H1 (cell line): Measurements from ENCODE around the gene MAP7. TPM values are rescaled to one million over a fixed set of nuclear protein-coding genes. Genes with fewer than 3 reads are reported as not detected.
A peak's percentile ranks its signal among the peaks of the same experiment; 100 is the strongest.

Experiments used
- CTCF ChIA-PET: fragments of 300-600 bp; sonication (Branson Sonifier 250); formaldehyde crosslinking; loops from one replicate; lab custom pipeline; 2021; ENCODE audit not compliant: partially characterized antibody; lab: Charles Lee
- POLR2A ChIA-PET: fragments of 300-600 bp; sonication (Branson Sonifier 250); formaldehyde crosslinking; loops from one replicate; lab custom pipeline; 2021; ENCODE audit warnings: inconsistent platforms; ENCODE audit not compliant: partially characterized antibody; lab: Charles Lee
- DNase-seq, 2 experiments: peaks; one replicate each; pipeline versions ENCODE4 v3.0.0 to v3.0.0-alpha.2; 2010 to 2022; ENCODE audit warnings: low spot score in 2 of 2, low read depth in 1 of 2, mixed read lengths in 1 of 2
- FAIRE-seq: peaks from 2 replicates; lab custom pipeline; 2011; peaks lifted over from hg19 to GRCh38; lab: Jason Lieb, UNC
- H2AFZ ChIP-seq: 2 replicates; pipeline ENCODE4 v1.8.1; 2012; ENCODE audit warnings: low read length, inconsistent platforms
- H2AK5ac ChIP-seq: 2 replicates; pipeline ENCODE4 v1.6.1; 2013; ENCODE audit warnings: low read depth, low read length
- H2BK120ac ChIP-seq: replicated peaks from 2 replicates; pipeline ENCODE3; 2013; ENCODE audit warnings: low read depth, low read length, inconsistent platforms
- H2BK12ac ChIP-seq: 2 replicates; pipeline ENCODE4 v1.6.1; 2013; ENCODE audit warnings: low read depth, low read length
- H2BK15ac ChIP-seq: 2 replicates; pipeline ENCODE4 v1.6.1; 2013; ENCODE audit warnings: low read length
- H2BK20ac ChIP-seq: 2 replicates; pipeline ENCODE4 v1.6.1; 2013; ENCODE audit warnings: low read length
- H2BK5ac ChIP-seq: 2 replicates; pipeline ENCODE4 v1.6.1; 2013; ENCODE audit warnings: low read depth, low read length
- H3K14ac ChIP-seq: 2 replicates; pipeline ENCODE4 v1.6.1; 2013; ENCODE audit warnings: inconsistent platforms; ENCODE audit not compliant: insufficient read length
- H3K18ac ChIP-seq: 2 replicates; pipeline ENCODE4 v1.6.1; 2013; ENCODE audit warnings: low read length; ENCODE audit errors: extremely low read depth
- H3K23ac ChIP-seq: 2 replicates; pipeline ENCODE4 v1.6.1; 2013; ENCODE audit warnings: inconsistent platforms; ENCODE audit not compliant: insufficient read length
- H3K23me2 ChIP-seq: 2 replicates; pipeline ENCODE4 v1.6.1; 2013; ENCODE audit warnings: low read depth, low read length
- H3K27ac ChIP-seq: 2 replicates; pipeline ENCODE4 v1.6.1; 2011; ENCODE audit warnings: low read depth, low read length, inconsistent platforms
- H3K27me3 ChIP-seq, 4 experiments: replicated peaks in 1 of 4; 1 replicate in 1 of 4; 2 replicates in 3 of 4; pipeline versions ENCODE4 v1.6.1 to v1.8.1; 2011 to 2013; ENCODE audit warnings: low read length in 3 of 4, mild to moderate bottlenecking in 3 of 4, inconsistent platforms in 2 of 4, mixed read lengths in 2 of 4, moderate library complexity in 1 of 4; ENCODE audit not compliant: control insufficient read depth in 3 of 4, insufficient read depth in 3 of 4; ENCODE audit errors: extremely low read depth in 1 of 4
- H3K36me3 ChIP-seq, 4 experiments: 2 replicates each; pipeline versions ENCODE4 v1.6.1 to v1.8.1; 2011 to 2013; ENCODE audit warnings: mild to moderate bottlenecking in 4 of 4, low read length in 3 of 4, moderate library complexity in 2 of 4, control low read depth in 1 of 4, inconsistent platforms in 1 of 4; ENCODE audit not compliant: insufficient read depth in 4 of 4, control insufficient read depth in 2 of 4
- H3K4ac ChIP-seq: replicated peaks from 2 replicates; pipeline ENCODE3; 2013; ENCODE audit warnings: low read length, low read depth, mixed read lengths, inconsistent platforms; ENCODE audit not compliant: insufficient read length
- H3K4me1 ChIP-seq, 4 experiments: replicated peaks in 1 of 4; 1 replicate in 1 of 4; 2 replicates in 3 of 4; pipeline versions ENCODE4 v1.6.1 to v1.8.1; 2011 to 2013; ENCODE audit warnings: low read length in 3 of 4, inconsistent platforms in 2 of 4, mixed read lengths in 1 of 4; ENCODE audit not compliant: insufficient read depth in 4 of 4, control insufficient read depth in 3 of 4
- H3K4me2 ChIP-seq, 2 experiments: 2 replicates each; pipeline versions ENCODE4 v1.6.1 to v1.8.1; 2011 to 2013; ENCODE audit warnings: low read depth in 2 of 2, low read length in 2 of 2, control low read depth in 1 of 2, inconsistent platforms in 1 of 2, mild to moderate bottlenecking in 1 of 2; ENCODE audit not compliant: insufficient read depth in 1 of 2
- H3K4me3 ChIP-seq, 4 experiments: fragments of 200-600, 300-600 bp in 1 of 4; sonication (generic), shearing (Covaris generic), sonication (Bioruptor Twin) in 1 of 4; 2 replicates each; pipeline versions ENCODE4 v1.5.1 to v1.8.1; 2011 to 2016; ENCODE audit warnings: low read length in 4 of 4, low read depth in 3 of 4, control low read depth in 2 of 4, inconsistent platforms in 2 of 4, mild to moderate bottlenecking in 2 of 4, mixed read lengths in 1 of 4, moderate library complexity in 1 of 4; ENCODE audit not compliant: insufficient read depth in 2 of 4; ENCODE audit errors: extremely low read depth in 1 of 4
- H3K56ac ChIP-seq: replicated peaks from 2 replicates; pipeline ENCODE3; 2013; ENCODE audit warnings: low read depth, mild to moderate bottlenecking, mixed read lengths, low read length, inconsistent platforms; ENCODE audit not compliant: insufficient read length
- H3K79me1 ChIP-seq: 2 replicates; pipeline ENCODE4 v1.6.1; 2013; ENCODE audit warnings: low read depth, low read length, control low read depth
- H3K79me2 ChIP-seq, 2 experiments: 2 replicates each; pipeline versions ENCODE4 v1.6.1 to v1.8.1; 2012 to 2013; ENCODE audit warnings: low read length in 2 of 2, mild to moderate bottlenecking in 2 of 2, inconsistent platforms in 1 of 2; ENCODE audit not compliant: insufficient read depth in 2 of 2, control insufficient read depth in 1 of 2
- H3K9ac ChIP-seq, 4 experiments: replicated peaks in 1 of 4; 1 replicate in 1 of 4; 2 replicates in 3 of 4; pipeline versions ENCODE4 v1.6.1 to v1.8.1; 2011 to 2013; ENCODE audit warnings: low read depth in 3 of 4, low read length in 3 of 4, control low read depth in 2 of 4, mild to moderate bottlenecking in 2 of 4, moderate library complexity in 2 of 4, inconsistent platforms in 1 of 4; ENCODE audit errors: extremely low read depth in 1 of 4
- H3K9me3 ChIP-seq, 2 experiments: 2 replicates each; pipeline versions ENCODE4 v1.6.1 to v1.8.1; 2012 to 2013; ENCODE audit warnings: mild to moderate bottlenecking in 2 of 2, moderate library complexity in 2 of 2, control low read depth in 1 of 2, inconsistent platforms in 1 of 2, low read depth in 1 of 2, low read length in 1 of 2, mixed read lengths in 1 of 2; ENCODE audit not compliant: insufficient read depth in 2 of 2
- H4K20me1 ChIP-seq, 2 experiments: replicated peaks in 1 of 2; 2 replicates each; pipeline versions ENCODE3 to v1.8.1; 2011 to 2013; ENCODE audit warnings: inconsistent platforms in 2 of 2, low read length in 2 of 2, mild to moderate bottlenecking in 1 of 2; ENCODE audit not compliant: insufficient read depth in 2 of 2, control insufficient read depth in 1 of 2
- H4K5ac ChIP-seq: 2 replicates; pipeline ENCODE4 v1.6.1; 2013; ENCODE audit warnings: low read length, low read depth, mixed read lengths, inconsistent platforms; ENCODE audit not compliant: insufficient read length
- H4K8ac ChIP-seq: 2 replicates; pipeline ENCODE4 v1.8.0; 2013; ENCODE audit warnings: mild to moderate bottlenecking, moderate library complexity, low read length, inconsistent platforms; ENCODE audit not compliant: insufficient read depth; ENCODE audit errors: extremely low read depth
- H4K91ac ChIP-seq: replicated peaks from 2 replicates; pipeline ENCODE3; 2013; ENCODE audit warnings: low read length, mixed read lengths, inconsistent platforms; ENCODE audit not compliant: insufficient read length
- RAD21 ChIP-seq, 2 experiments: IDR thresholded peaks in 1 of 2; conservative IDR thresholded peaks in 1 of 2; 2 replicates each; pipeline ENCODE4 v1.6.1; 2011; ENCODE audit warnings: low read depth in 2 of 2, low read length in 2 of 2, improper control_type of control experiment in 1 of 2, inconsistent platforms in 1 of 2, mild to moderate bottlenecking in 1 of 2, moderate library complexity in 1 of 2
- SIX5 ChIP-seq: IDR thresholded peaks from 2 replicates; pipeline ENCODE4 v1.6.1; 2011; ENCODE audit warnings: mild to moderate bottlenecking, low read depth, low read length
- SP4 ChIP-seq: IDR thresholded peaks from 2 replicates; pipeline ENCODE4 v1.6.1; 2012; ENCODE audit warnings: low read length, inconsistent platforms
- WGBS, 2 experiments: shearing (Covaris generic) in 1 of 2; methylation state at CpG; one replicate each; pipeline versions ENCODE4 v1.1.6 to v1.1.7; 2013 to 2015; ENCODE audit warnings: low lambda C conversion rate in 2 of 2, mixed read lengths in 2 of 2, inconsistent platforms in 1 of 2, low coverage in 1 of 2, missing lambda C conversion rate in 1 of 2; ENCODE audit not compliant: insufficient replicate concordance in 2 of 2, insufficient coverage in 1 of 2, insufficient read length in 1 of 2; ENCODE audit errors: extremely low coverage in 1 of 2, missing lambda C conversion rate in 1 of 2; 5-methylcytosine and 5-hydroxymethylcytosine counted together
- polyA plus RNA-seq, 7 experiments: library from polyadenylated mRNA; depleted of rRNA in 3 of 7; stranded (reverse) in 5 of 7; unstranded in 2 of 7; fragments of >200 nt in 5 of 7; fragments of 200-250 nt in 2 of 7; gene quantifications; 1 replicate in 5 of 7; 2 replicates in 1 of 7; 4 replicates in 1 of 7; pipeline versions ENCODE4 v1.2.1 to v1.2.3, GENCODE V29; 2011 to 2013; ENCODE audit warnings: missing spikeins in 2 of 7, mixed read lengths in 2 of 7
- total RNA-seq: library from RNA; stranded (reverse); fragmentation: NEBNext Ultra II Directional; extraction: Animal tissue kit (Norgen Biotek cat#: 25700); gene quantifications from 2 replicates; pipeline ENCODE4 v1.2.1, GENCODE V29; 2021
- TF ChIP-seq, protein P1 (sequence below), 3 experiments: IDR thresholded peaks; 1 replicate in 2 of 3; 2 replicates in 1 of 3; pipeline versions ENCODE4 v1.5.1 to v1.6.1; 2011; ENCODE audit warnings: low read length in 3 of 3, mild to moderate bottlenecking in 3 of 3, inconsistent platforms in 2 of 3, low read depth in 1 of 3, moderate library complexity in 1 of 3; ENCODE audit not compliant: insufficient read depth in 1 of 3; ENCODE audit errors: control extremely low read depth in 1 of 3

Gene MAP7
- total and polyA plus RNA-seq, 2 of the 8 experiments (the other 6 are each of a cell fraction or from before 2014, with no cell fraction given): 13.5 to 66.9 TPM

DNA sequence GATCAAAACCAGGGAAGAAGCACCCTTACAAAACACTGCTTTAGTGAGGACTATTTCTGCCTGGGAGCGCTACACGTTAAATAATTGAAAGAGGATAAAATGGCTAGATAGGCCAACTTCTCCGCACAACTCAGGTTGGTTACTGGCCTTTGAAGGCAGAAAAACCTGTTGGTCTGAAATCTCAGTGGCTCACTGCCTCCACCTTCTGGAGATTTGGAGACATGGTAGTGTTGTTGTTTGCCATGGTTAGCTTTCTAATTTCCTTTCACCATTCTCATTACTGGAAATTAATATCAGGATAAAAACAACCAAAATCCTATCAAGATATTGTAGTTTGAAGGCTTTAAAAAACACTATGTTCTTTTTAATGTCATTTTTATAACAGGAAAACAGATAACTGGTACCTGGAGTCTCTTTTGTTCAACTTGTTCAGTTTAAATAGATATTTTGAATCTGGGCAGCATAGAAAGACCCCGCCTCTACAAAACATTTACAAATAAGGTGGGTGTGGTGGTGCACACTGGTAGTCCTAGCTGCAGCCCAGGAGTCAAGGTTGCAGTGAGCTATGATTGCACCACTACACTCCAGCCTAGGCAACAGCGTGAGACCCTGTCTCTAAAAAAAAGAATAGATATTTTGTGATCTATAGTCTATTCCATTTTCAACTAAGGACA is 233.1 kb downstream of the MAP7 start:
- ChIA-PET POLR2A (interaction anchor here (0.8 to 3.0 kb wide), 2 partner anchors 28 to 190 kb away, joined by 3 to 32 read pairs; partner anchors contain the start of gene BCLAF1), CTCF (interaction anchor here (0.7 to 3.5 kb wide), 35 partner anchors 10 to 866 kb away, joined by 3 to 30 read pairs (median 4); partner anchors contain the start of genes BCLAF1 and MTFR2)
- H4K20me1 ChIP-seq: no peaks in the 10 kb centered on the region
- no peaks in the 10 kb centered on the region for H3K79me1 ChIP-seq
- no peaks in the 10 kb centered on the region for H3K79me2 ChIP-seq
- H2BK12ac ChIP-seq: no peak overlapping the region
- H3K23ac ChIP-seq: no peak overlapping the region
- H3K4me2 ChIP-seq: no peak overlapping the region
- H2BK20ac ChIP-seq: no peak overlapping the region
- DNase-seq: peak in 1 of 2 experiments; percentile 25
- H3K4me3 ChIP-seq: no peak overlapping the region
- peak overlapping the region; percentile 79; the same call in 1 of the 2 replicates for H2AFZ ChIP-seq
- no peak overlapping the region for H2BK120ac ChIP-seq
- no peak overlapping the region for H4K5ac ChIP-seq
- no peaks in the 10 kb centered on the region; the same call in 1 of the 2 replicates for H3K23me2 ChIP-seq
- H3K9me3 ChIP-seq: no peaks in the 10 kb centered on the region
- no peak for TF ChIP-seq SIX5
- TF ChIP-seq SP4: no peak
- peak; percentile 85 to 86 for TF ChIP-seq RAD21 (IDR thresholded peaks at IDR 0.05 in 1 of 2, conservative IDR thresholded peaks at IDR 0.05 in 1 of 2; ENCODE audit: low read depth in 2 of 2, low read length in 2 of 2)
- TF ChIP-seq, protein P1, sequence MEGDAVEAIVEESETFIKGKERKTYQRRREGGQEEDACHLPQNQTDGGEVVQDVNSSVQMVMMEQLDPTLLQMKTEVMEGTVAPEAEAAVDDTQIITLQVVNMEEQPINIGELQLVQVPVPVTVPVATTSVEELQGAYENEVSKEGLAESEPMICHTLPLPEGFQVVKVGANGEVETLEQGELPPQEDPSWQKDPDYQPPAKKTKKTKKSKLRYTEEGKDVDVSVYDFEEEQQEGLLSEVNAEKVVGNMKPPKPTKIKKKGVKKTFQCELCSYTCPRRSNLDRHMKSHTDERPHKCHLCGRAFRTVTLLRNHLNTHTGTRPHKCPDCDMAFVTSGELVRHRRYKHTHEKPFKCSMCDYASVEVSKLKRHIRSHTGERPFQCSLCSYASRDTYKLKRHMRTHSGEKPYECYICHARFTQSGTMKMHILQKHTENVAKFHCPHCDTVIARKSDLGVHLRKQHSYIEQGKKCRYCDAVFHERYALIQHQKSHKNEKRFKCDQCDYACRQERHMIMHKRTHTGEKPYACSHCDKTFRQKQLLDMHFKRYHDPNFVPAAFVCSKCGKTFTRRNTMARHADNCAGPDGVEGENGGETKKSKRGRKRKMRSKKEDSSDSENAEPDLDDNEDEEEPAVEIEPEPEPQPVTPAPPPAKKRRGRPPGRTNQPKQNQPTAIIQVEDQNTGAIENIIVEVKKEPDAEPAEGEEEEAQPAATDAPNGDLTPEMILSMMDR (IDR thresholded peaks at IDR 0.05; ENCODE audit: control extremely low read depth in 1 of 3, insufficient read depth in 1 of 3, low read depth in 1 of 3, low read length in 3 of 3): peak; percentile 17 to 80 (median 72)
- no peak overlapping the region for H2BK5ac ChIP-seq
- no peak overlapping the region for H2AK5ac ChIP-seq
- WGBS, 2 experiments: 58% methylated on average over 5 of the region's 5 CpGs; no CpG with 5 or more reads in 1 of the 2 experiments
- no peak overlapping the region for H3K18ac ChIP-seq
- no peak overlapping the region for H3K56ac ChIP-seq
- no peak overlapping the region for H3K4ac ChIP-seq
- H3K14ac ChIP-seq: no peak overlapping the region
- no peaks in the 10 kb centered on the region for H3K36me3 ChIP-seq
- no peak overlapping the region for H3K27ac ChIP-seq
- H4K91ac ChIP-seq: no peak overlapping the region
- H4K8ac ChIP-seq: no peak overlapping the region
- FAIRE-seq: peak; percentile 95
- H2BK15ac ChIP-seq: no peak overlapping the region
- no peaks in the 10 kb centered on the region for H3K27me3 ChIP-seq
- H3K9ac ChIP-seq: no peak overlapping the region
- H3K4me1 ChIP-seq: no peaks in the 10 kb centered on the region
